Activated T-cell treated with anti-CD3 and anti-CD28 coated beads for 24 hours (primary cell): Measurements from ENCODE around the gene SLC6A20.

Experiments used
- DNase-seq: peaks from one replicate; pipeline ENCODE4 v3.0.0-alpha.2; 2020; ENCODE audit warnings: low read depth

SLC6A20 gene

GRCh38 chr3:45777746-45778386, 18.5 kb downstream of the SLC6A20 start:
- DNase-seq: no peak

- DNase-seq: no peak
Measured at GRCh38 chr3:45777111-45777745, 19.1 kb downstream of the SLC6A20 start.

GRCh38 chr3:45776611-45777010, 19.7 kb downstream of the SLC6A20 start:
- no peak for DNase-seq

GRCh38 chr3:45776301-45776595, 20.1 kb downstream of the SLC6A20 start:
- DNase-seq: no peak

GRCh38 chr3:45775571-45776300, 20.6 kb downstream of the SLC6A20 start:
- DNase-seq: no peak

GRCh38 chr3:45774581-45775521, 21.5 kb downstream of the SLC6A20 start:
- DNase-seq: no peak

GRCh38 chr3:45773714-45774449, 22.5 kb downstream of the SLC6A20 start:
- no peak for DNase-seq

- DNase-seq: no peak
Measured at GRCh38 chr3:45773072-45773471, 23.3 kb downstream of the SLC6A20 start.

GRCh38 chr3:45772341-45773035, 23.8 kb downstream of the SLC6A20 start:
- no peak for DNase-seq

- DNase-seq: no peak
Measured at GRCh38 chr3:45771831-45772230, 24.5 kb downstream of the SLC6A20 start.

GRCh38 chr3:45771166-45771775, 25.1 kb downstream of the SLC6A20 start:
- DNase-seq: no peak

GRCh38 chr3:45765958-45766357, 30.4 kb downstream of the SLC6A20 start:
- no peak for DNase-seq

- DNase-seq: no peak
Measured at GRCh38 chr3:45765266-45765851, 31.0 kb downstream of the SLC6A20 start.

GRCh38 chr3:45763303-45763675, 33.0 kb downstream of the SLC6A20 start:
- no peak for DNase-seq

- DNase-seq: no peak
Measured at GRCh38 chr3:45762647-45763302, 33.6 kb downstream of the SLC6A20 start.

- no peak for DNase-seq
Measured at GRCh38 chr3:45761831-45762230, 34.5 kb downstream of the SLC6A20 start.

GRCh38 chr3:45760878-45761711, 35.2 kb downstream of the SLC6A20 start:
- peak; percentile 11 for DNase-seq

- DNase-seq: no peak
Measured at GRCh38 chr3:45759851-45760250, 36.5 kb downstream of the SLC6A20 start.

GRCh38 chr3:45758871-45759270, 37.5 kb downstream of the SLC6A20 start:
- DNase-seq: no peak
